Trophoblast cell (in vitro differentiated cells and primary cell): ENCODE data around the gene NFS1.
A peak's percentile ranks its signal among the peaks of the same experiment; 100 is the strongest.

ENCODE experiments used
- DNase-seq, 2 donors: peaks; one replicate each; pipeline ENCODE4 v3.0.0-alpha.2; 2016
- H2AFZ ChIP-seq: 2 replicates; pipeline ENCODE4 v1.6.1; 2013; ENCODE audit warnings: low read length, moderate library complexity, mild to moderate bottlenecking; ENCODE audit not compliant: insufficient read depth, poor library complexity
- H2AK5ac ChIP-seq: 2 replicates; pipeline ENCODE4 v1.6.1; 2013; ENCODE audit warnings: mild to moderate bottlenecking, low read length
- H2BK120ac ChIP-seq: 2 replicates; pipeline ENCODE4 v1.6.1; 2013; ENCODE audit warnings: low read length, mild to moderate bottlenecking, moderate library complexity; ENCODE audit not compliant: insufficient read depth, poor library complexity
- H2BK12ac ChIP-seq: 2 replicates; pipeline ENCODE4 v1.6.1; 2013; ENCODE audit warnings: mild to moderate bottlenecking, low read length, moderate library complexity
- H2BK5ac ChIP-seq: 2 replicates; pipeline ENCODE4 v1.6.1; 2013; ENCODE audit warnings: low read length, low read depth, moderate library complexity, mild to moderate bottlenecking; ENCODE audit not compliant: poor library complexity
- H3K14ac ChIP-seq: 2 replicates; pipeline ENCODE4 v1.6.1; 2013; ENCODE audit warnings: mild to moderate bottlenecking, low read length
- H3K18ac ChIP-seq: 2 replicates; pipeline ENCODE4 v1.6.1; 2013; ENCODE audit warnings: mild to moderate bottlenecking, low read length
- H3K23ac ChIP-seq: 2 replicates; pipeline ENCODE4 v1.6.1; 2013; ENCODE audit warnings: low read length
- H3K27ac ChIP-seq: 2 replicates; pipeline ENCODE4 v1.5.1; 2013; ENCODE audit warnings: low read depth, mild to moderate bottlenecking, inconsistent platforms, low read length, moderate library complexity
- H3K27me3 ChIP-seq: 2 replicates; pipeline ENCODE4 v1.6.1; 2013; ENCODE audit warnings: inconsistent platforms, mild to moderate bottlenecking, low read length, moderate library complexity; ENCODE audit not compliant: insufficient read depth
- H3K36me3 ChIP-seq, 2 experiments: 1 replicate in 1 of 2; 2 replicates in 1 of 2; pipeline ENCODE4 v1.6.1; 2013; ENCODE audit warnings: low read length in 2 of 2, mild to moderate bottlenecking in 2 of 2, moderate library complexity in 1 of 2; ENCODE audit not compliant: insufficient read depth in 2 of 2, control insufficient read depth in 1 of 2
- H3K4ac ChIP-seq: 2 replicates; pipeline ENCODE4 v1.6.1; 2013; ENCODE audit warnings: low read depth, mild to moderate bottlenecking, low read length, moderate library complexity
- H3K4me1 ChIP-seq, 2 experiments: 1 replicate in 1 of 2; 2 replicates in 1 of 2; pipeline ENCODE4 v1.6.1; 2013; ENCODE audit warnings: low read length in 2 of 2, mild to moderate bottlenecking in 2 of 2, moderate library complexity in 1 of 2; ENCODE audit not compliant: insufficient read depth in 2 of 2, control insufficient read depth in 1 of 2
- H3K4me2 ChIP-seq: 2 replicates; pipeline ENCODE4 v1.6.1; 2013; ENCODE audit warnings: inconsistent platforms, mild to moderate bottlenecking, low read length, moderate library complexity
- H3K4me3 ChIP-seq: 2 replicates; pipeline ENCODE4 v1.5.1; 2013; ENCODE audit warnings: mild to moderate bottlenecking, low read depth, low read length, inconsistent platforms
- H3K79me1 ChIP-seq: one replicate; pipeline ENCODE4 v1.6.1; 2013; ENCODE audit warnings: low read length
- H3K79me2 ChIP-seq: 2 replicates; pipeline ENCODE4 v1.6.1; 2013; ENCODE audit warnings: low read length, mild to moderate bottlenecking; ENCODE audit not compliant: control insufficient read depth, insufficient read depth, poor library complexity
- H3K9ac ChIP-seq: 2 replicates; pipeline ENCODE4 v1.6.1; 2013; ENCODE audit warnings: mild to moderate bottlenecking, low read length
- H3K9me3 ChIP-seq: 2 replicates; pipeline ENCODE4 v1.6.1; 2013; ENCODE audit warnings: low read depth, mild to moderate bottlenecking, control low read depth, inconsistent platforms, low read length; ENCODE audit not compliant: insufficient read depth
- H4K12ac ChIP-seq: 2 replicates; pipeline ENCODE4 v1.6.1; 2013; ENCODE audit warnings: low read depth, mild to moderate bottlenecking, low read length, moderate library complexity
- H4K8ac ChIP-seq: 2 replicates; pipeline ENCODE4 v1.6.1; 2013; ENCODE audit warnings: low read depth, mild to moderate bottlenecking, low read length, moderate library complexity
- H4K91ac ChIP-seq: one replicate; pipeline ENCODE4 v1.6.1; 2013; ENCODE audit warnings: low read depth, mild to moderate bottlenecking, low read length, moderate library complexity
- WGBS: extraction: QIAGEN DNeasy Blood & Tissue Kit; methylation state at CpG from one replicate; pipeline ENCODE4 v1.1.7; 2013; ENCODE audit warnings: missing lambda C conversion rate; ENCODE audit not compliant: insufficient read length, insufficient coverage; ENCODE audit errors: extremely low coverage; 5-methylcytosine and 5-hydroxymethylcytosine counted together

Gene NFS1

DNA sequence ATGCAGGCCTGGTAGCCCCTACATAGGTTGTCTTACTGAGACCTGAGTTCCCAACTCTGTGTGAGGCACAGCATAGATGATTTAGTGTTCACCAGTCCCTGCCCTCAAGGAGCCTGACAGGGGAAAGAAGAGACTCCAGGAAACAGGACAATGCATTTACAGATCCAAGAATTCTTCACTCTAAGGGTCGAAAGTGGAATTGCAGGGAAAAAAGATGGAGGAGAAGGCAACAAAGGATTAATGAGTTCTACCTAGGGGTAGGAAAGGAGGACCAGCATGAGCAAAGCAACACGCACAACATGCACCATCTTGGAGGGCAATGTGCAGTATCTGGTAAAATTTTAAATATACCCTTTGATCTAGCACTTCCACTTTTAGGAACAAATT, 77.6 kb downstream of the NFS1 start:
- Histone ChIP-seq H3K18ac (no peak overlapping the region), H3K4ac (no peak overlapping the region), H4K8ac (no peak overlapping the region), H2BK120ac (no peak overlapping the region), H3K23ac (no peak overlapping the region), H3K79me1 (no peaks in the 10 kb centered on the region), H3K9ac (no peak overlapping the region), H3K36me3 (peaks cover 11 to 15% of the 10 kb centered on the region in 2 experiments), H3K4me2 (no peak overlapping the region), H3K27ac (no peak overlapping the region), H3K9me3 (no peaks in the 10 kb centered on the region), H3K14ac (no peak overlapping the region), H2BK5ac (no peak overlapping the region), H4K12ac (no peak overlapping the region), H3K79me2 (no peaks in the 10 kb centered on the region), H3K4me1 (peaks cover 8 to 15% of the 10 kb centered on the region in 2 experiments), H3K27me3 (no peaks in the 10 kb centered on the region), H3K4me3 (no peak overlapping the region), H2BK12ac (no peak overlapping the region), H4K91ac (no peak overlapping the region), H2AFZ (no peak overlapping the region), H2AK5ac (no peak overlapping the region)
- no CpG with 5 or more reads among the region's 2 CpGs for WGBS
- no peak for DNase-seq

- Histone ChIP-seq H4K8ac (no peak overlapping the region), H3K27me3 (no peaks in the 10 kb centered on the region), H3K79me1 (no peaks in the 10 kb centered on the region), H3K4ac (no peak overlapping the region), H3K4me3 (no peak overlapping the region), H2AK5ac (no peak overlapping the region), H3K79me2 (no peaks in the 10 kb centered on the region), H3K4me1 (peaks cover 8 to 15% of the 10 kb centered on the region in 2 experiments), H3K4me2 (no peak overlapping the region), H3K27ac (no peak overlapping the region), H2AFZ (no peak overlapping the region), H4K91ac (no peak overlapping the region), H4K12ac (no peak overlapping the region), H2BK5ac (no peak overlapping the region), H3K14ac (no peak overlapping the region), H2BK120ac (no peak overlapping the region), H2BK12ac (no peak overlapping the region), H3K9me3 (no peaks in the 10 kb centered on the region), H3K9ac (no peak overlapping the region), H3K18ac (no peak overlapping the region), H3K23ac (no peak overlapping the region), H3K36me3 (peaks cover 5 to 9% of the 10 kb centered on the region in 2 experiments)
- DNase-seq, result no peak
- WGBS, result no CpG with 5 or more reads among the region's 11 CpGs
Observed at GRCh38 chr20:35620818-35621559, 78.2 kb downstream of the NFS1 start.

DNA sequence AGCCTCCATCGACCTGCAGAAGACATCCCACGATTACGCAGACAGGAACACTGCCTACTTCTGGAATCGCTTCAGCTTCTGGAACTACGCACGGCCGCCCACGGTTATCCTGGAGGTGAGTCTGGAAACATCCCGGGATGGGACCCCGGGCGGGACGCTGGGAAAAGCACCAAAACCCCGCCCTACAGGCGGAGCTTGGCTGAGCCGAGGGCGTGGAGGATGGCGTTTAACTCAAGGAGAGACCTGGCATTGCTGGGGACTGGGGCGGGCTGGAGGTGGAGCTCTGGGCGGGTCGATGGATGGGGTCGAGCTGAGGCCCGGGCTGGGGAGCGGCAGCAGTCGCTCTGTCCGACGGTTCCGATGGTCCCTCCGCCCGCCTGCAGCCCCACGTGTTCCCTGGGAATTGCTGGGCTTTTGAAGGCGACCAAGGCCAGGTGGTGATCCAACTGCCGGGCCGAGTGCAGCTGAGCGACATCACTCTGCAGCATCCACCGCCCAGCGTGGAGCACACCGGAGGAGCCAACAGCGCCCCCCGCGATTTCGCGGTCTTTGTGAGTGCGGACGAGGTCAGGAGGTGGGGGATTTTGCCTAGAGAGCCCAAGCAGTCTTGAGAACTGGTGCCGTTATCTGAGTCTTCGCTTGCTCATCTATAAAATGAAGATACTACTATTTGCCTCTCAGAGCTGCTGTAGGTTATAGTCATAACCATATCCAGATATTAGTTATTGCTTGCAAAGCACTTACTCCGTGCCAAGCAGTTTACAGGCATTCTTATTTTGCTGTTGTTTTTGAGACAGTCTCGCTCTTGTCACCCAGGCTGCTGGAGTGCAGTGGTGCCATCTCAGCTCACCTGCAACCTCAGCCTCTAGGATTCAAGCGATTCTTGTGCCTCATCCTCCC, 79.7 kb downstream of the NFS1 start:
- no peak overlapping the region for H3K4ac ChIP-seq
- peaks cover 0 to 3% of the 10 kb centered on the region in 2 experiments for H3K36me3 ChIP-seq
- no peaks in the 10 kb centered on the region for H3K27me3 ChIP-seq
- H3K4me3 ChIP-seq, result peak overlapping the region; percentile 66
- peak overlapping the region; percentile 68 for H2AFZ ChIP-seq
- no peak overlapping the region for H2AK5ac ChIP-seq
- no peaks in the 10 kb centered on the region for H3K9me3 ChIP-seq
- no peak overlapping the region for H3K18ac ChIP-seq
- no peak overlapping the region for H4K8ac ChIP-seq
- peaks cover 3% of the 10 kb centered on the region for H3K79me1 ChIP-seq
- H3K4me2 ChIP-seq, result peak overlapping the region; percentile 87
- H4K12ac ChIP-seq, result peak overlapping the region; percentile 61
- no peaks in the 10 kb centered on the region for H3K79me2 ChIP-seq
- H3K9ac ChIP-seq, result no peak overlapping the region
- WGBS, result no CpG with 5 or more reads among the region's 49 CpGs
- peaks cover 11 to 20% of the 10 kb centered on the region in 2 experiments for H3K4me1 ChIP-seq
- DNase-seq, result peak; percentile 78 to 81
- H3K14ac ChIP-seq, result no peak overlapping the region
- no peak overlapping the region for H2BK5ac ChIP-seq
- H4K91ac ChIP-seq, result no peak overlapping the region
- no peak overlapping the region for H3K27ac ChIP-seq
- H2BK12ac ChIP-seq, result no peak overlapping the region
- no peak overlapping the region for H2BK120ac ChIP-seq
- no peak overlapping the region for H3K23ac ChIP-seq

- H3K9me3 ChIP-seq, result no peaks in the 10 kb centered on the region
- H3K4me1 ChIP-seq, result peaks cover 11 to 20% of the 10 kb centered on the region in 2 experiments
- H3K79me2 ChIP-seq, result no peaks in the 10 kb centered on the region
- H3K4me3 ChIP-seq, result peak overlapping the region; percentile 38
- no CpG with 5 or more reads among the region's 35 CpGs for WGBS
- no peak overlapping the region for H2AK5ac ChIP-seq
- no peak overlapping the region for H2BK12ac ChIP-seq
- H3K79me1 ChIP-seq, result peaks cover 3% of the 10 kb centered on the region
- peak overlapping the region; percentile 99 for H3K4me2 ChIP-seq
- peaks cover 0 to 3% of the 10 kb centered on the region in 2 experiments for H3K36me3 ChIP-seq
- H3K9ac ChIP-seq, result no peak overlapping the region
- H3K18ac ChIP-seq, result no peak overlapping the region
- no peak overlapping the region for H2AFZ ChIP-seq
- H3K4ac ChIP-seq, result no peak overlapping the region
- no peak overlapping the region for H2BK5ac ChIP-seq
- no peak overlapping the region for H3K27ac ChIP-seq
- H4K8ac ChIP-seq, result peak overlapping the region; percentile 8
- peak; percentile 37 to 63 for DNase-seq
- H3K23ac ChIP-seq, result no peak overlapping the region
- H4K12ac ChIP-seq, result no peak overlapping the region
- no peak overlapping the region for H4K91ac ChIP-seq
- H2BK120ac ChIP-seq, result no peak overlapping the region
- no peak overlapping the region for H3K14ac ChIP-seq
- H3K27me3 ChIP-seq, result no peaks in the 10 kb centered on the region
Observed at GRCh38 chr20:35618263-35619131, 80.7 kb downstream of the NFS1 start.
